GM06990 (cell line): ENCODE results near the gene CRTC1.

Experiments used
- DNase-seq: peaks from one replicate; pipeline ENCODE4 v3.0.0-alpha.2; 2011; ENCODE audit not compliant: insufficient read length; ENCODE audit errors: extremely low read depth
- H3K27me3 ChIP-seq: replicated peaks from 2 replicates; pipeline ENCODE4 v1.6.0; 2011; ENCODE audit warnings: low read length; ENCODE audit not compliant: control insufficient read depth, insufficient read depth
- H3K36me3 ChIP-seq: 2 replicates; pipeline ENCODE4 v1.5.1; 2011; ENCODE audit warnings: low read length; ENCODE audit not compliant: control insufficient read depth, insufficient read depth
- H3K4me3 ChIP-seq: replicated peaks from 2 replicates; pipeline ENCODE4 v1.5.1; 2011; ENCODE audit warnings: low read depth, mild to moderate bottlenecking, control low read depth, low read length
- TF ChIP-seq, protein P1 (sequence below): IDR thresholded peaks from 2 replicates; pipeline ENCODE4 v1.5.1; 2011; ENCODE audit warnings: low read length, control low read depth, mild to moderate bottlenecking, inconsistent platforms; ENCODE audit not compliant: insufficient read depth, poor library complexity, severe bottlenecking

Gene CRTC1

DNA sequence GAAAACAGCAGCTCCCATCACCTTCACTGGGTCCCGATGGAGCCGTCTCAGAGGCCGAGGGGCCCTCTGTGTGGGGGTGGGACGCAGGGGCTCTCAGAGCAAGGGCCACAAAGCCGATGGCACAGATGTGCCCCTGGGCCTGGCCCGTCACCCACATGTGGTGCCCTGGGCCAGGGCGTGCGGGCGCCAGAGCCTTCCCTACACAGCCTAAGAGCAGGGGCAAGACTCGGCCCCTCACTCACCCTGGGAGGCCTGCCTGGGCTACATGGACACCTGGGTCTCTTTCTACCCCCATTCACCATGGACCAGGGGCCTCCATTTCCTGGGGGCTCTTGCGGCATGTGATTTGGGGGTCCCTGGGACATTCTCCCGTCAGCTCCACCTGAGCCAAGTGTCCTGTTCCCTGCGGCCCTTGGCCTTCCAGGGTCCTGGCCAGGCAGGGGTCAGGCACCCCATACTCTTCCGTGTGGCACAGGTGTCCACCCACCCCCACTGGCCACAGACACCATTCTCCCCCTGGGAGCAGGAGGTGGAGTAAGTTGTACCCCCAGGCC lies 97.6 kb downstream of the CRTC1 start:
- no peak for DNase-seq
- no peaks in the 10 kb centered on the region; the same call in 1 of the 2 replicates for H3K27me3 ChIP-seq
- H3K36me3 ChIP-seq = no peaks in the 10 kb centered on the region
- no peak overlapping the region for H3K4me3 ChIP-seq
- TF ChIP-seq, protein P1, sequence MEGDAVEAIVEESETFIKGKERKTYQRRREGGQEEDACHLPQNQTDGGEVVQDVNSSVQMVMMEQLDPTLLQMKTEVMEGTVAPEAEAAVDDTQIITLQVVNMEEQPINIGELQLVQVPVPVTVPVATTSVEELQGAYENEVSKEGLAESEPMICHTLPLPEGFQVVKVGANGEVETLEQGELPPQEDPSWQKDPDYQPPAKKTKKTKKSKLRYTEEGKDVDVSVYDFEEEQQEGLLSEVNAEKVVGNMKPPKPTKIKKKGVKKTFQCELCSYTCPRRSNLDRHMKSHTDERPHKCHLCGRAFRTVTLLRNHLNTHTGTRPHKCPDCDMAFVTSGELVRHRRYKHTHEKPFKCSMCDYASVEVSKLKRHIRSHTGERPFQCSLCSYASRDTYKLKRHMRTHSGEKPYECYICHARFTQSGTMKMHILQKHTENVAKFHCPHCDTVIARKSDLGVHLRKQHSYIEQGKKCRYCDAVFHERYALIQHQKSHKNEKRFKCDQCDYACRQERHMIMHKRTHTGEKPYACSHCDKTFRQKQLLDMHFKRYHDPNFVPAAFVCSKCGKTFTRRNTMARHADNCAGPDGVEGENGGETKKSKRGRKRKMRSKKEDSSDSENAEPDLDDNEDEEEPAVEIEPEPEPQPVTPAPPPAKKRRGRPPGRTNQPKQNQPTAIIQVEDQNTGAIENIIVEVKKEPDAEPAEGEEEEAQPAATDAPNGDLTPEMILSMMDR = no peak

DNA sequence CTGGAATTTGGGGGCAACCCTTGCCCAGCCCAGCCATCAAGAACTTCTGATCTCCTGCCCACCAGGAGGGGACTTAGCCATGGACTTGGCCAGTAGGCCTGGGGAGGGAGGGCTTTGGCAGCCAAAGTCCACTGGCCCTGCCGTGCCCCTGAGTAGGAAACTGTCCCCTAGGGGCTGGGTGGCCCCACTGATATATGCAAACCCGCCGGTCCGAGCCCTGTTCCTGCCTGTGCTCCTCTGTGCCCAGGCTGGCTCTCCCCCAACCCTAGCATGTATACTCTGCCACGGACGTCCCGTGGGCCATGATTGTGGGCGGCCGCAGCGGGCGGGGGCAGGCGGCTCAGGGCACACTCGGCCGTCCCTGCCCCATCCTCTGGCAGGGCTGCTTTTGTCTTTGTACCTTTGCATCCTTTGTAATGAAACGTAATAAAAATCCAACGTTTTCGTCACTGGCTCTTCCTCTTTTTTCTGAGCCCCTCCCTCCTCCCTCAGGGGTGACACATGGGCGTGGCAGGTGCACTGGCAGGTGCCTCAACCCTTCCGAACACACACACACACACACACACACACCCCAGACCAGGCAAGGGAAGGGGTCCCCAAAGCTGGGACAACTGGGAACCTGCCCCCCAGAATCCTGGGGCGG lies 98.5 kb downstream of the CRTC1 start:
- DNase-seq = no peak
- Histone ChIP-seq H3K36me3 (no peaks in the 10 kb centered on the region), H3K4me3 (no peak overlapping the region), H3K27me3 (no peaks in the 10 kb centered on the region; the same call in 1 of the 2 replicates)
- TF ChIP-seq, protein P1 = no peak

DNA sequence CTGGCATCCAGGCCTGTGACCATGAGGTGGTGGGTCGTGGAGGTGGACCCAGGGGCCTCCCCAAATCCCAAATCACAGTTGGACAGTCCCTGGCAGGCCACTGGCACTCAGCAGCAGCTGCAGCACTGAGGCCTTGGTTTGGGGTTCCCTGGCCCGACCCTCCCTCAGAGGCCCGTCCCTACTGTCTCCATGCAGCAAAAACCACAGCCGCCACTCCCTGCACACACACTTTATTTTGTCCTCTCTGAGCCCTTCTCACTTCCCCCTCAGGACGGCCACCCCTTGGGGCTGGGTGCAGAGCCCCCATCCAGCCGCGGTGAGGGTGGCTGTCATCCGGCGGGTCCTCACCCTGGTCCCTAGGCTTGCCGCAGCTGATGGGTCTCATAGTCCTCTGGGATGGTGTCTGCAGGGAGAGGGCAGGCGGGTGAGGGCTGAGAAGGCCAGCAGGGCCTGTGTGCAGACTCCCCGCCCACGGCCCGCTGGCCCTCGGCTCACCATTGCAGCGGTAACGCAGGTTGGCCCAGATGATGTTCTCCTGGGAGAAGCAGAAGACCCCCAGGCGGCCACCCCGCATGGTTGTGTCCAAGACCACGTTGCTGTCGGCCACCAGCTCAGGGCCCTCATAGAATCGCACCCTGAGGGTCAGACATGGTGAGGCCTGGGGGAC lies 99.2 kb downstream of the CRTC1 start:
- H3K36me3 ChIP-seq = no peaks in the 10 kb centered on the region
- DNase-seq = no peak
- H3K27me3 ChIP-seq = no peaks in the 10 kb centered on the region; the same call in 1 of the 2 replicates
- H3K4me3 ChIP-seq = no peak overlapping the region
- TF ChIP-seq, protein P1 = no peak

DNA sequence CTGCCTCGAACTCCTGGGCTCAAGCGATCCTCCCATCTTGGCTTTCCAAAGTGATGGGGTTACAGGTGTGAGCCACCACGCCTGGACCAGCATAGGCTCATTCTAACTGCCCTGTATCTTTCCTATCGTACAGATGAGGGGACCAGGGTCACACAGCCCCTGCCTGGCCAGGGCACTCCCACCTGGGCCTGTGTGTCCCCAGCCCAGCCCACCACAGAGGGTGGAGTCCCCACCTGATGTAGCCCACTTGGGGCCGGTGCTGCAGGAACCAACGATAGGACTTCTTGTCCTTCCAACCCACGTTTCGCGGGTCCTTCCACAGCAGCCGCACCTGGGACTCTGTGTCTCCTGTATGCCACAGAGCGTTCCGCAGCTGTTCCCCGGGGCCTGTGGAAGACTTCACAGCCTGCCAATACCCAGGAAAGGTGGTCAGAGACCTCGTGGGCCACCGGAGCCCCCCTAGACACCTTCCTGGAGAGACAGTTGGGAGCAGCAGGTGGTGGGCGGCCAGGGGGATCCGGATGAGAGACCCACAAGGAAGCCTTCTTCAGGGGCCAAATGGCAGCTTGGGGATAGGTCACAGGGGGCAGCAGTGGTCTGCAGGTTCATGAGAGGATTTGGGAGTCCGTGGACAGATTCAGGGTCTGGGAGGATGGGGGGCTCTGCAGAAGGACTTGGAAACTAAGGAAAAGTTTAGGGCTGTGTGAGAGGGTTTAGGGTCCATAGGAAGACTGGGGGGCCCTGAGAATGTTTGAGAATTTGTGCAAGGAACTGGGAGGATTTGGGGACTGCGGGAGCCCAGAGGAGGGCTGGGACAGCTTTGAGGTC lies 100.7 kb downstream of the CRTC1 start:
- Histone ChIP-seq H3K4me3 (no peak overlapping the region), H3K36me3 (no peaks in the 10 kb centered on the region), H3K27me3 (no peaks in the 10 kb centered on the region; the same call in 1 of the 2 replicates)
- no peak for DNase-seq
- TF ChIP-seq, protein P1 = no peak

DNA sequence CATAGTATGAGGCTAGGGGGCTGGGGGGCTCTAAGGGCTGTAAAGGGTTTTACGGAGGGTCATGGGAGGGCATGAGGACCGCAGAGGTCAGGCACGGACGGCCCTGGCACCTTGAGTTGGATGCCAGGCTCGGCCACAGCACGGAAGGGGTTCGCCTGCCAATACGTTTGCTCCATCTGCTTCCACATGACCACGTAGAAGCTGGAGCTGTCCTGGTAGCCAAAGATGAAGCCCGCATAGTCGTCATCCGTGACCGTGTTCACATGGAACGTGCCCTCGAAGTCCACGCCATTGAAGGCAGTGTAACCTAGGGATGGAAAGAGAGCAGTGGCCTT lies 101.3 kb downstream of the CRTC1 start:
- Histone ChIP-seq H3K36me3 (no peaks in the 10 kb centered on the region), H3K4me3 (no peak overlapping the region), H3K27me3 (no peaks in the 10 kb centered on the region; the same call in 1 of the 2 replicates)
- TF ChIP-seq, protein P1 = no peak
- no peak for DNase-seq
